NCI-H146 (cell line): ENCODE results near the gene RGS12.

Experiments
- DNase-seq: peaks from one replicate; lab custom pipeline; 2025; lab: John Stamatoyannopoulos, UW

The RGS12 gene

GRCh38 chr4:3276986-3277385 is 15.8 kb upstream of the RGS12 start:
- DNase-seq: no peak

GRCh38 chr4:3280466-3280865 is 12.4 kb upstream of the RGS12 start:
- DNase-seq: no peak

- no peak for DNase-seq
These were observed 9.3 kb upstream of the RGS12 start for GRCh38 chr4:3283483-3283882.

GRCh38 chr4:3283916-3284315 is 8.9 kb upstream of the RGS12 start:
- no peak for DNase-seq

- DNase-seq: no peak
These were observed 7.9 kb upstream of the RGS12 start for GRCh38 chr4:3284734-3285557.

DNA sequence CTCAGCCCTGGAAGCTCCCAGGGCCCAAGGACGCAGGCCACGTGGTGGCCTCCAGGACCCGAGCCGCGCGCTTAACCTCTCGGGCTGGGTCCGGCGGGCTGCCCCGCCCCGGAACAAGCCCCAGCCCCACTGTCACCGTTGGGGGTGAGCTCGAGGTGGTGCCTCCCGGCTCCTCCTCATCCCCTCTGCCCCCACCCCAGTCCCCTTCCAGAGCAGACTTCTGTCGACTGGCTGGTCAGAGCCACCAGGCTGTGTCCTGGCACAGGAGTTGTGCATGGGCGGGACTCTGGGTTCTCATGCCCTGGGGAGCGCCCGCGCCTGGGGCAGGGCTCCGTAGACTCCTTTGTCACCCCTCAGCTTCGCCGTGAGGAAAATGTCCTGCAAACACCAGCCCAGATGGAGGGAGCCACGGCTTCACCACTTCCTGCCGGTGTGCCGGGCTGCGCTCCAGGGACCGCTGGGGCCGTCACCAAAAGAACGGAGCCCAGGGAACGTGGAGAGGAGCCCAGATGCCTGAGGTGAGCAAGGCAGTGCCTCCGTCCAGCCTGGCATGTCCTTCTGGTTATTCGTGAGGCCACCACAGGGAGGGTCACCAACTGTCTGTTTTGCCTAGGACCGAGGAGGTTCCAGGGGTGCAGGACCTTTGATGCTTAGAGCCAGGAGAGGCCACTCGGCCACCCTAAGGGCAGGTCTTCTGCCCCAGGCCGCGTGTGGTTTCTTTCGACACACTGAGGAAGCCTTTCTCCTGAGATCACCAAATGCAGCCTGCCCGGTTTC is 7.1 kb upstream of the RGS12 start:
- DNase-seq: no peak

- DNase-seq: no peak
These were observed 6.3 kb upstream of the RGS12 start for GRCh38 chr4:3286335-3287175.

GRCh38 chr4:3287271-3287971 is 5.4 kb upstream of the RGS12 start:
- DNase-seq: no peak

- no peak for DNase-seq
These were observed 4.8 kb upstream of the RGS12 start for GRCh38 chr4:3287972-3288570.

GRCh38 chr4:3288571-3289094 is 4.2 kb upstream of the RGS12 start:
- DNase-seq: no peak

GRCh38 chr4:3290476-3290875 is 2.3 kb upstream of the RGS12 start:
- no peak for DNase-seq

- DNase-seq: no peak
These were observed 1.9 kb upstream of the RGS12 start for GRCh38 chr4:3290889-3291321.

GRCh38 chr4:3291411-3291968 is 1.3 kb upstream of the RGS12 start:
- DNase-seq: peak; percentile 83

- no peak for DNase-seq
These were observed 751 bp upstream of the RGS12 start for GRCh38 chr4:3291969-3292570.

GRCh38 chr4:3293401-3294391 is 875 bp downstream of the RGS12 start:
- no peak for DNase-seq

- DNase-seq: no peak
These were observed 1.8 kb downstream of the RGS12 start for GRCh38 chr4:3294401-3295241.

- DNase-seq: no peak
These were observed 3.2 kb downstream of the RGS12 start for GRCh38 chr4:3295837-3296624.
